Measurements from ENCODE around the gene RIMBP2.

- TF ChIP-seq CTCF (conservative IDR thresholded peaks at IDR 0.05 in 1 of 2, IDR thresholded peaks at IDR 0.05 in 1 of 2; ENCODE audit: extremely low read depth in 1 of 2, insufficient read depth in 1 of 2, low read depth in 1 of 2, low read length in 2 of 2) (no peak), EZH2 (IDR thresholded peaks at IDR 0.05; ENCODE audit: borderline replicate concordance, low read length) (no peak)
Observed at GRCh38 chr12:130461839-130462557, 254.1 kb downstream of the RIMBP2 start.
